Keratinocyte (primary cell): ENCODE measurements around the gene RCVRN. TPM values are rescaled to one million over a fixed set of nuclear protein-coding genes. Genes with fewer than 3 reads are reported as not detected.

Source experiments
- DNase-seq: peaks from one replicate; pipeline ENCODE4 v3.0.0-alpha.2; 2011; ENCODE audit warnings: low read depth, missing footprints, low spot score
- FAIRE-seq: peaks from 2 replicates; lab custom pipeline; 2011; peaks lifted over from hg19 to GRCh38; lab: Jason Lieb, UNC
- H2AFZ ChIP-seq: 2 replicates; pipeline ENCODE4 v1.6.0; 2012; ENCODE audit warnings: low read length, control low read depth, inconsistent platforms; ENCODE audit not compliant: control insufficient read depth
- H3K27ac ChIP-seq: 2 replicates; pipeline ENCODE4 v1.5.1; 2011; ENCODE audit warnings: low read length; ENCODE audit not compliant: control insufficient read depth, insufficient read depth
- H3K27me3 ChIP-seq: 3 replicates; pipeline ENCODE4 v1.6.0; 2011; ENCODE audit warnings: low read length; ENCODE audit not compliant: control insufficient read depth, insufficient read depth; ENCODE audit errors: extremely low read depth
- H3K36me3 ChIP-seq, 2 experiments: 2 replicates in 1 of 2; 3 replicates in 1 of 2; pipeline ENCODE4 v1.5.1; 2011; ENCODE audit warnings: low read length in 2 of 2, mild to moderate bottlenecking in 1 of 2; ENCODE audit not compliant: control insufficient read depth in 2 of 2, insufficient read depth in 2 of 2; ENCODE audit errors: extremely low read depth in 1 of 2
- H3K4me1 ChIP-seq: 3 replicates; pipeline ENCODE4 v1.5.1; 2011; ENCODE audit warnings: low read length; ENCODE audit not compliant: control insufficient read depth, insufficient read depth; ENCODE audit errors: extremely low read depth
- H3K4me2 ChIP-seq: 3 replicates; pipeline ENCODE4 v1.6.0; 2011; ENCODE audit warnings: low read depth, low read length; ENCODE audit not compliant: control insufficient read depth, insufficient read depth; ENCODE audit errors: extremely low read depth
- H3K4me3 ChIP-seq, 3 experiments: fragments of 200-600 bp in 1 of 3; sonication (generic) in 1 of 3; 2 replicates in 2 of 3; 3 replicates in 1 of 3; pipeline ENCODE4 v1.5.1; 2011 to 2016; ENCODE audit warnings: low read length in 3 of 3, mild to moderate bottlenecking in 3 of 3, control low read depth in 2 of 3, inconsistent platforms in 1 of 3, low read depth in 1 of 3, mixed read lengths in 1 of 3, mixed run types in 1 of 3, moderate library complexity in 1 of 3; ENCODE audit not compliant: control insufficient read depth in 2 of 3, insufficient read depth in 2 of 3; ENCODE audit errors: extremely low read depth in 1 of 3
- H3K79me2 ChIP-seq: 2 replicates; pipeline ENCODE4 v1.6.0; 2012; ENCODE audit warnings: low read length; ENCODE audit not compliant: control insufficient read depth, insufficient read depth
- H3K9ac ChIP-seq: 3 replicates; pipeline ENCODE4 v1.6.0; 2011; ENCODE audit warnings: low read length; ENCODE audit not compliant: control insufficient read depth, insufficient read depth; ENCODE audit errors: extremely low read depth
- H3K9me1 ChIP-seq: 3 replicates; pipeline ENCODE4 v1.6.0; 2011; ENCODE audit warnings: low read length; ENCODE audit not compliant: control insufficient read depth, insufficient read depth; ENCODE audit errors: extremely low read depth
- H3K9me3 ChIP-seq: 2 replicates; pipeline ENCODE4 v1.5.1; 2012; ENCODE audit warnings: low read depth, low read length; ENCODE audit not compliant: control insufficient read depth
- H4K20me1 ChIP-seq: 3 replicates; pipeline ENCODE4 v1.6.0; 2011; ENCODE audit warnings: low read length; ENCODE audit not compliant: control insufficient read depth, insufficient read depth; ENCODE audit errors: extremely low read depth
- CTCF ChIP-seq, 3 experiments: IDR thresholded peaks in 1 of 3; conservative IDR thresholded peaks in 1 of 3; optimal IDR thresholded peaks in 1 of 3; 2 replicates in 2 of 3; 3 replicates in 1 of 3; pipeline versions ENCODE3 to v1.5.1; 2011; ENCODE audit warnings: low read length in 3 of 3, mild to moderate bottlenecking in 3 of 3, moderate library complexity in 2 of 3, control low read depth in 1 of 3, inconsistent platforms in 1 of 3; ENCODE audit not compliant: insufficient read depth in 2 of 3; ENCODE audit errors: extremely low read depth in 1 of 3
- EZH2 ChIP-seq: IDR thresholded peaks from one replicate; pipeline ENCODE4 v1.6.1; 2012; ENCODE audit warnings: inconsistent platforms, mild to moderate bottlenecking, low read length, moderate library complexity
- dilution Hi-C: fragments of 300-500 bp; cut with MboI; formaldehyde crosslinking; loops from one replicate; pipeline ENCODE4 v1.7.0; 2020; ENCODE audit warnings: low sequenced_read_pairs; ENCODE audit not compliant: extremely low pct_ligation_motif_present
- polyA plus RNA-seq, 5 experiments: library from polyadenylated mRNA; depleted of rRNA in 3 of 5; stranded (reverse) in 3 of 5; stranded (forward) in 1 of 5; unstranded in 1 of 5; fragments of >200 nt; gene quantifications; 1 replicate in 1 of 5; 2 replicates in 3 of 5; 3 replicates in 1 of 5; pipeline versions ENCODE4 v1.2.1 to v1.2.3, GENCODE V29; 2011 to 2012; ENCODE audit warnings: missing spikeins in 2 of 5, low read depth in 1 of 5, low replicate concordance in 1 of 5

RCVRN gene
- polyA plus RNA-seq, 1 donor (not counting 4 experiments of a cell fraction or from before 2014, with no cell fraction given) = not detected

DNA sequence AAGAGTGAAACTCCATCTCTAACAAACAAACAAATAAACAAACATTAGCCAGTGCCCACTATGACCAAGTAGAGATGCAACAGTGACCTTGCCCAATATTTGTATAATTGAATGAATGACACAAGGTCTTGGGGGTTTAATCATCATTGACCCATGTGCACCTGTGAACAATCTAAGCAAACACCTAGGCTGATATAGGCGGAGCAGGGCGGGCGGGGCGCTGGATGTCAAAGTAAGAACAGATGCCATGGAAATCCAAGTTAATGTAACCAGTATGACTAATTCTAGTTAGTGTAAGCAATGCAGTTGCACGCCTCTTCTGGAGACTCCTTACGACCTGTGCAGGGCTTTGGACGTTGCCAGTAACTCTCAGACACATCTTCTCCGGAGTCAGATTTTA, 17.6 kb downstream of the RCVRN start:
- Histone ChIP-seq H3K4me2 (no peak overlapping the region), H3K4me1 (no peaks in the 10 kb centered on the region), H3K79me2 (no peaks in the 10 kb centered on the region), H4K20me1 (no peaks in the 10 kb centered on the region), H2AFZ (no peak overlapping the region), H3K27ac (no peak overlapping the region), H3K4me3 (no peak overlapping the region), H3K36me3 (no peaks in the 10 kb centered on the region), H3K9me3 (no peaks in the 10 kb centered on the region), H3K27me3 (no peaks in the 10 kb centered on the region), H3K9me1 (no peaks in the 10 kb centered on the region), H3K9ac (no peak overlapping the region)
- no peak for TF ChIP-seq CTCF (optimal IDR thresholded peaks at IDR 0.05 in 1 of 3, IDR thresholded peaks at IDR 0.05 in 1 of 3, conservative IDR thresholded peaks at IDR 0.05 in 1 of 3; ENCODE audit: extremely low read depth in 1 of 3, insufficient read depth in 2 of 3, low read length in 3 of 3)
- no peak for TF ChIP-seq EZH2
- FAIRE-seq = no peak
- dilution Hi-C loops = no loop called here
- no peak for DNase-seq

GRCh38 chr17:9886141-9886930, 18.7 kb downstream of the RCVRN start:
- Histone ChIP-seq H4K20me1 (no peaks in the 10 kb centered on the region), H3K9me3 (no peaks in the 10 kb centered on the region), H2AFZ (no peak overlapping the region), H3K9me1 (no peaks in the 10 kb centered on the region), H3K36me3 (no peaks in the 10 kb centered on the region), H3K9ac (no peak overlapping the region), H3K4me1 (no peaks in the 10 kb centered on the region), H3K27me3 (no peaks in the 10 kb centered on the region), H3K27ac (no peak overlapping the region), H3K4me3 (no peak overlapping the region), H3K4me2 (no peak overlapping the region), H3K79me2 (no peaks in the 10 kb centered on the region)
- dilution Hi-C loops = no loop called here
- DNase-seq = no peak
- TF ChIP-seq CTCF (optimal IDR thresholded peaks at IDR 0.05 in 1 of 3, IDR thresholded peaks at IDR 0.05 in 1 of 3, conservative IDR thresholded peaks at IDR 0.05 in 1 of 3; ENCODE audit: extremely low read depth in 1 of 3, insufficient read depth in 2 of 3, low read length in 3 of 3) (no peak), EZH2 (no peak)
- no peak for FAIRE-seq
